ENCODE measurements around the gene PLCB1.
"Not testable (repeated sequence)": the region's sequence is repeated elsewhere in the genome, so short reads cannot be mapped to it uniquely, and the experiment has no call there.

The PLCB1 gene

DNA sequence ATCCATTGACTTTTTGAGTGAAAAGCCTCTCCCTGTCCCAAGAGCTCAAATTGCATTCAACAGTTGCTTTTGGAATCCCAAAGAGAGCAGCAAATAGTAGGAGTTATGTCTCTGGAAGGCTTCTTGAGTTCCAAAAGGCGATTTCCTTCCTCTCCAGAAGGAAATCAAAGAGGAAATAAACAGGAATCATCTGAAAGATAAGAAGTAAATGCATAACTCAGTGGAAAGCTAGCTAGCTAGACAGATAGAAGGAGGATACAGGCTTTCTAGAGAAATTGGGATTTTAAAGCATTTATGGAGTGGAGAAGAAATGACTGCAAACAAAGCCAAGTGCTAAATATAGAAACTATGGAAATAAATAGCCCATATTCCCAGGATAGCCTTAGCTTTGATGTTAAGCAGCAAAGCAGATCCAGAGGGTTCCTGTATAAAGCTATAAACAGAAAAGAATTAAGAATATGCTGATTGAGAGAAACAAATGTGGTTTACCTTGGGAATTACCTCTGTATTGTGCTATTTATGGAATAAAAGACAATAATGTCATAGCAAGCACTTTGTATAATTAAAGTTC, 214.7 kb downstream of the PLCB1 start:
- H3K9me3 Mint-ChIP-seq (ENCODE audit: low read depth) = no peaks in the 10 kb centered on the region
- H3K4me3 Mint-ChIP-seq = no peak overlapping the region
- H3K4me1 Mint-ChIP-seq (ENCODE audit: low read depth) = no peaks in the 10 kb centered on the region
- peaks cover 2% of the 10 kb centered on the region for H3K36me3 Mint-ChIP-seq
- H3K27me3 Mint-ChIP-seq = peaks cover 2% of the 10 kb centered on the region
- no peak overlapping the region for H3K27ac Mint-ChIP-seq

DNA sequence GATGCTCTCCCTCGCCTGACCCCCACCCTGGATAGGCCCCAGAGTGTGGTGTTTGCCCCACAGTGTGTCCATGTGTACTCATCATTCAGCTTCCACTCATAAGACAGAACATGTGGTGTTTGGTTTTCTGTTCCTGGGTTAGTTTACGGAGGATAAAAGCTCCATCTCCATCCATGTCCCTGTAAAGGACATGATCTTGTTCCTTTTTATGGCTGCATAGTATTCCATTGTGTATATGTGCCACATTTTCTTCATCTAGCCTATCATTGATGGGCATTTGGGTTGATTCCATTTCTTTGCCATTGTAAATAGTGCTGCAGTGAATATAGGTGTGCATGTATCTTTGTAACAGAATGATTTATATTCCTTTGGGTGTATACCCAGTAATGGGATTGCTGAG, 218.2 kb downstream of the PLCB1 start:
- H3K36me3 Mint-ChIP-seq; H3K4me1 Mint-ChIP-seq (ENCODE audit: low read depth); H3K27me3 Mint-ChIP-seq; H3K27ac Mint-ChIP-seq; H3K9me3 Mint-ChIP-seq (ENCODE audit: low read depth); H3K4me3 Mint-ChIP-seq: not testable (repeated sequence)

GRCh38 chr20:8352486-8352885, 220.4 kb downstream of the PLCB1 start:
- Mint-ChIP-seq H3K9me3 (ENCODE audit: low read depth) (no peaks in the 10 kb centered on the region), H3K36me3 (peaks cover 2% of the 10 kb centered on the region), H3K4me3 (no peak overlapping the region), H3K4me1 (ENCODE audit: low read depth) (no peaks in the 10 kb centered on the region), H3K27ac (no peak overlapping the region), H3K27me3 (peaks cover 3% of the 10 kb centered on the region)

DNA sequence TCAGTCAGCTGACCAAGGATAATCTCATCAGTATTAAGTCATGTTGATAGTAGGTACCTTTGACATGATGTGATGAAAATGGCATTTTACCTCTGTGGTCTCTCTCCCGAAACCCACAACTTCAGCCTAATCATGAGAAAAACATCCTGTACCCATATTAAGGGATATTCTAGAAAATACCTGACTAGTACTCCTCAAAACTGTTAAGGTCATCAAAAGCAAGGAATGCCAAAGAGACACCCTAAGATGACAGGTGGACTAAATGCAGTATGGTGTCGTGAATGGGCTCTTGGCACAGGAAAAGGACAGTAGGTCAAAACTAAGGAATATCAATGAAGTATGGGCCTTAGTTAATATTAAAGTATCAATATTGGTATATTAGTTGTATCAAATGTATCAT, 221.4 kb downstream of the PLCB1 start:
- Mint-ChIP-seq H3K27me3 (peaks cover 3% of the 10 kb centered on the region), H3K9me3 (ENCODE audit: low read depth) (no peaks in the 10 kb centered on the region), H3K36me3 (peaks cover 2% of the 10 kb centered on the region), H3K4me3 (no peak overlapping the region), H3K4me1 (ENCODE audit: low read depth) (no peaks in the 10 kb centered on the region), H3K27ac (no peak overlapping the region)

DNA sequence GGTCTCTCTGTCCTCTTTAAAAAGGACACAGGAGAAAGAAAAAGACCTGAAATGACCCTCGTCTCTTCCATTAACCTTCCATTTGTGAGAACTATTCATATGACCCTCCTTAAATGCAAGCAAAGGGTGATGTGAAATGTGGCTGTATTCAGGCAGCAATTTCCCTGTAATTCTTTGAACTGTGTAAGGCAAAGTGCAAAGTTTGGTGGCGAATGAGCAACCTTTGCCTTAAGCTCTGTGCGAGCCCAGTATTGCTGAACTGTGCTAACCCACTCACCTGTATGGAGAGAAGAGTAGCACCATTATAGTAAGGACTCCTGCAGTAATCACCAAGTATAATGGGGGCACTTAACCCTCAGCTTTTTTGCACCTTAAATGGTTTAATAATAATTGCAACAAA, 223.4 kb downstream of the PLCB1 start:
- Mint-ChIP-seq H3K9me3 (ENCODE audit: low read depth) (no peaks in the 10 kb centered on the region), H3K4me3 (no peak overlapping the region), H3K4me1 (ENCODE audit: low read depth) (no peaks in the 10 kb centered on the region), H3K27me3 (peaks cover 1% of the 10 kb centered on the region), H3K27ac (no peak overlapping the region), H3K36me3 (no peaks in the 10 kb centered on the region)

GRCh38 chr20:8356806-8357205, 224.7 kb downstream of the PLCB1 start:
- Mint-ChIP-seq H3K27me3 (peaks cover 1% of the 10 kb centered on the region), H3K4me3 (no peak overlapping the region), H3K4me1 (ENCODE audit: low read depth) (no peaks in the 10 kb centered on the region), H3K9me3 (ENCODE audit: low read depth) (no peaks in the 10 kb centered on the region), H3K36me3 (no peaks in the 10 kb centered on the region), H3K27ac (no peak overlapping the region)

- peaks cover 1% of the 10 kb centered on the region for H3K27me3 Mint-ChIP-seq
- H3K27ac Mint-ChIP-seq = no peak overlapping the region
- H3K4me1 Mint-ChIP-seq (ENCODE audit: low read depth) = no peaks in the 10 kb centered on the region
- H3K9me3 Mint-ChIP-seq (ENCODE audit: low read depth) = no peaks in the 10 kb centered on the region
- H3K36me3 Mint-ChIP-seq = no peaks in the 10 kb centered on the region
- H3K4me3 Mint-ChIP-seq = no peak overlapping the region
Observed at GRCh38 chr20:8357703-8358102, 225.6 kb downstream of the PLCB1 start.

GRCh38 chr20:8360035-8360434, 228.0 kb downstream of the PLCB1 start:
- H3K27ac Mint-ChIP-seq = no peak overlapping the region
- H3K9me3 Mint-ChIP-seq (ENCODE audit: low read depth) = no peaks in the 10 kb centered on the region
- no peaks in the 10 kb centered on the region for H3K4me1 Mint-ChIP-seq (ENCODE audit: low read depth)
- H3K27me3 Mint-ChIP-seq = peaks cover 1% of the 10 kb centered on the region
- H3K36me3 Mint-ChIP-seq = no peaks in the 10 kb centered on the region
- no peak overlapping the region for H3K4me3 Mint-ChIP-seq

DNA sequence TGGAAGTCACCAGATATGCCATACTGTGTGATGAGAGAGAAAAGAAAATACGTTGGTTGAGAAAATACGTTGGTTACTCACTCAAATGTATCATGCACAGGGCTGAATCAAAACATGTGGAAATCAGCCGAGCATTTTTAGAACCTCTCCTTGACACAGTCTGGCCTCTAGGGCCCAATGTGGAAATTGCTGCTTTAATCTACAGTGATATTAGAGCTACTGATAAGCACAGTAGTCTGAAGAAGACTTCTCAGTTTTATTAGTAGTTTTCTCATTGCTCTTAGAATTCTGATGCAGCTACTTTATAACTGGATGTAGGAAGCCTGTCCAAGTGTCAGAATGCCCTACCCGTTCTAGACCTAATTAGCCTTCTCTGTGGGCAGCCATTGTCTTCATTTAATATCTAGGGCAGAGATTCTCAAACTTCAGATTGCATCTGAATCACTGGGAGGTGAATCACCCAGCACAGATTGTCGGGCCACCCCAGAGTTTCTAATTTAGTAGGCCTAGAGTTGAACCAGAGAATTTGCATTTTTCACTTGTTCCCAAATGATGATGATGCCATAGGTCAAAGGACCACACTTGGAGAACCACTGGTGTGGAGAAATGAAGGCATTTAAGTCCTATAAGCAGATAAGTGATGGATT, 229.1 kb downstream of the PLCB1 start:
- H3K4me1 Mint-ChIP-seq (ENCODE audit: low read depth) = no peaks in the 10 kb centered on the region
- no peaks in the 10 kb centered on the region for H3K27me3 Mint-ChIP-seq
- H3K36me3 Mint-ChIP-seq = no peaks in the 10 kb centered on the region
- no peak overlapping the region for H3K27ac Mint-ChIP-seq
- H3K9me3 Mint-ChIP-seq (ENCODE audit: low read depth) = no peaks in the 10 kb centered on the region
- no peak overlapping the region for H3K4me3 Mint-ChIP-seq

DNA sequence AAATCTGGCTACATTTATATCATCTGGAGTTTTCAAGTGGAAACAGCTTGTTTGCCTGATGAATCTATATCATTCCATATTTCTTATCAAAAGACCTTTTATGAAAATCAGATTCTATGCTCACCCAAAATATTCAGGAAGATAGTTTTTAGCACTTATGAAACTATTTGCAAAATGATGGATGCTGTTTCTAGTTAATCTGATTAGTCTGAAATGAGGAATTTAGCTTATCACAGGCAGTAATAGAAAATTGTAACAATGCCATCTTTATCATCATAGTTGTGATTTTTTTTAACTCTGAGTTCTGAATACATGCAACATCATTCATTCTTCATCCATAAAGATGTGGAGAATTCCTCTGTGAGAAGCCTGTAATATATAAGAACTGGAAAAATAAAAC, 229.7 kb downstream of the PLCB1 start:
- H3K27ac Mint-ChIP-seq = no peak overlapping the region
- H3K4me1 Mint-ChIP-seq (ENCODE audit: low read depth) = no peaks in the 10 kb centered on the region
- H3K36me3 Mint-ChIP-seq = no peaks in the 10 kb centered on the region
- no peaks in the 10 kb centered on the region for H3K9me3 Mint-ChIP-seq (ENCODE audit: low read depth)
- H3K27me3 Mint-ChIP-seq = no peaks in the 10 kb centered on the region
- no peak overlapping the region for H3K4me3 Mint-ChIP-seq

- no peak overlapping the region for H3K27ac Mint-ChIP-seq
- no peaks in the 10 kb centered on the region for H3K36me3 Mint-ChIP-seq
- no peaks in the 10 kb centered on the region for H3K27me3 Mint-ChIP-seq
- H3K9me3 Mint-ChIP-seq (ENCODE audit: low read depth) = no peaks in the 10 kb centered on the region
- no peaks in the 10 kb centered on the region for H3K4me1 Mint-ChIP-seq (ENCODE audit: low read depth)
- H3K4me3 Mint-ChIP-seq = no peak overlapping the region
Observed at GRCh38 chr20:8362457-8362856, 230.4 kb downstream of the PLCB1 start.

DNA sequence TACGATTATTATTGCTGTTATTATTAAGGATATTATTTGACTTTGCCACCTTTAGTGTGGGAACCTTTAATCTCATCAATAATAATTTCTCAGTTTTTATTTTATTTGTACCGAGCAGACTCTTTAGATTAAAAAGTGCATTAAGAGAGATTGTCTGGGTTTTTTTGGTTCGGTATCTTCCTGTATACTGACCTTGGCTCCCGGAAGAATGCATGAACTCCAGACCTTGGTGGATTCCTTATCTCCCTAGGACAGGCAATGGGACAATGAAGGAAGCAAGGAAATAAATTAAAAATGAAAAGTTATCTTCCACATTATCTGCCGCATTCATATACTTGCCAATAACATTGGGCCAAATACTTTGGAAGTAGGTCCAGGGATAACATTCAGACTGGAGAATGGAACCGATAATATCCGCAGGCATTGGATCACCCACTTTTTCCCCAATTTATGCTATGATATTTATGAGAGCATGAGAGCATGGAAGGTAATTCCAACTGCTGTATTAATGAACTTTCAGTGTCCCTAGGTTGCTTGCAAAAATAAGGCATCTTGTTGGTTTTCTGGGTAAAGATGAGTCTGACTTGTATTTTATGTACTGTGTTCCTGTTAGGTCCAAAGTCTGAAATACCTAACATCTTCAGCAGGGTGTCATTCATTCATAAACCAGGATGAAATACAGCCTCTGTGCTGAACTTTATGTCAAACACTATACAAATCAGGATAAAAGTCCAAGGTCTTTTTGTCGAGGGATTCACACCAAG, 232.1 kb downstream of the PLCB1 start:
- no peaks in the 10 kb centered on the region for H3K36me3 Mint-ChIP-seq

DNA sequence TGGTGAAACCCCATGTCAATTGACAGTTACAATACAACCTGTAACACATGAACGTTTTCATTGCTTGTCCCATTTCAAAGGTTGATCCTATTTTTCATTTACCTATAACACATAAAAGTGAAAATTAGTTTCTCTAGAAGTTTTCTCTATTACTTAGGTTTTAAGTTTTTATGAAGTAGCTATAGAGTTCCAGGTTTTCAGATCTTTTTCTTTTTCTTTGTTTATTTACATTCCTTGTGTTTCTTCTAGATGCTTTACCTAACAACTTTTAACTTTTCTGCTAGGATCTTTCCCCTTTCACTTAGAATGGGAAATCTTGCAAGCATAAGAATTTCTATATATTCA, 232.6 kb downstream of the PLCB1 start:
- H3K9me3 Mint-ChIP-seq (ENCODE audit: low read depth) = no peaks in the 10 kb centered on the region
- no peak overlapping the region for H3K4me3 Mint-ChIP-seq
- H3K4me1 Mint-ChIP-seq (ENCODE audit: low read depth) = peaks cover 8% of the 10 kb centered on the region
- H3K36me3 Mint-ChIP-seq = no peaks in the 10 kb centered on the region
- peaks cover 4% of the 10 kb centered on the region for H3K27me3 Mint-ChIP-seq
- H3K27ac Mint-ChIP-seq = no peak overlapping the region

More for the DNA sequence above, 232.1 kb downstream of the PLCB1 start:
- Mint-ChIP-seq H3K4me3 (no peak overlapping the region), H3K4me1 (ENCODE audit: low read depth) (peaks cover 4% of the 10 kb centered on the region), H3K9me3 (ENCODE audit: low read depth) (no peaks in the 10 kb centered on the region), H3K27ac (no peak overlapping the region), H3K27me3 (peaks cover 4% of the 10 kb centered on the region)

GRCh38 chr20:8365634-8366033, 233.6 kb downstream of the PLCB1 start:
- H3K27ac Mint-ChIP-seq = no peak overlapping the region
- H3K4me1 Mint-ChIP-seq (ENCODE audit: low read depth) = peaks cover 8% of the 10 kb centered on the region
- no peaks in the 10 kb centered on the region for H3K36me3 Mint-ChIP-seq
- no peak overlapping the region for H3K4me3 Mint-ChIP-seq
- H3K27me3 Mint-ChIP-seq = peaks cover 4% of the 10 kb centered on the region
- H3K9me3 Mint-ChIP-seq (ENCODE audit: low read depth) = no peaks in the 10 kb centered on the region

GRCh38 chr20:8366303-8366923, 234.3 kb downstream of the PLCB1 start:
- Mint-ChIP-seq H3K4me1 (ENCODE audit: low read depth) (peaks cover 8% of the 10 kb centered on the region), H3K27ac (no peak overlapping the region), H3K36me3 (no peaks in the 10 kb centered on the region), H3K4me3 (no peak overlapping the region), H3K9me3 (ENCODE audit: low read depth) (no peaks in the 10 kb centered on the region), H3K27me3 (peaks cover 4% of the 10 kb centered on the region)

Data from activated naive CD8-positive, alpha-beta T cell (primary cell).